Body of pancreas (tissue), 4 donors: ENCODE measurements around the gene HHAT. TPM values are rescaled to one million over a fixed set of nuclear protein-coding genes. Genes with fewer than 3 reads are reported as not detected.

ENCODE experiments used
- ATAC-seq: fragments of 150-250 bp; one replicate; pipeline ENCODE4 v1.9.1; 2016
- DNase-seq, 4 donors: peaks; one replicate each; pipeline ENCODE4 v3.0.0-alpha.2; 2019
- H3K27ac ChIP-seq, 4 donors: fragments of 200-600 bp; sonication (generic); 1 replicate in 3 of 4; 2 replicates in 1 of 4; pipeline versions ENCODE4 v1.5.1 to v1.6.1; 2016 to 2019; ENCODE audit warnings: mild to moderate bottlenecking in 1 of 4, mixed read lengths in 1 of 4, moderate library complexity in 1 of 4
- H3K27me3 ChIP-seq, 2 donors: fragments of 200-600 bp; sonication (generic); one replicate each; pipeline ENCODE4 v1.6.0; 2016; ENCODE audit warnings: mild to moderate bottlenecking in 1 of 2
- H3K36me3 ChIP-seq, 2 donors: fragments of 200-600 bp; sonication (generic); replicated peaks in 1 of 2; 2 replicates each; pipeline ENCODE4 v1.5.1; 2016; ENCODE audit warnings: low read depth in 2 of 2; ENCODE audit not compliant: insufficient read depth in 1 of 2
- H3K4me1 ChIP-seq: fragments of 200-600 bp; sonication (generic); one replicate; pipeline ENCODE4 v1.6.0; 2016
- H3K4me3 ChIP-seq, 2 donors: fragments of 200-600 bp; sonication (generic); 1 replicate in 1 of 2; 2 replicates in 1 of 2; pipeline ENCODE4 v1.5.1; 2016 to 2019
- H3K9me3 ChIP-seq, 3 donors: fragments of 200-600 bp; sonication (generic); 1 replicate in 2 of 3; 2 replicates in 1 of 3; pipeline ENCODE4 v1.5.1; 2016
- CTCF ChIP-seq, 7 experiments: fragments of 450-650 bp in 4 of 7; fragments of 200-600 bp in 3 of 7; sonication (generic) in 3 of 7; IDR thresholded peaks; one replicate each; pipeline ENCODE4 v1.5.1; 2016 to 2019; ENCODE audit warnings: antibody characterized with exemption in 7 of 7
- POLR2A ChIP-seq, 3 donors: fragments of 450-650 bp; IDR thresholded peaks; one replicate each; pipeline ENCODE4 v1.6.1; 2016; ENCODE audit warnings: antibody characterized with exemption in 3 of 3, mild to moderate bottlenecking in 2 of 3
- WGBS, 2 donors: methylation state at CpG; one replicate each; pipeline ENCODE4 v1.1.5; 2017; 5-methylcytosine and 5-hydroxymethylcytosine counted together
- intact Hi-C: fragments of 100-400 bp; cut with DNase I; formaldehyde crosslinking; loops from one replicate; pipeline ENCODE4 v1.15.1; 2023
- total RNA-seq, 2 donors: library from RNA; depleted of rRNA; stranded (reverse); fragments of >200 nt; gene quantifications; one replicate each; pipeline ENCODE4 v1.1.0, GENCODE V29; 2016

HHAT gene
- total RNA-seq, 2 donors from 2014 or later = 4.4 to 19.4 TPM

- intact Hi-C loops = no loop called here
- TF ChIP-seq POLR2A (IDR thresholded peaks at IDR 0.05) = no peak
- TF ChIP-seq CTCF (IDR thresholded peaks at IDR 0.05) = no peak
- no peaks in the 10 kb centered on the region for H3K4me1 ChIP-seq
Observed at GRCh38 chr1:210683403-210684047, 354.8 kb downstream of the HHAT start.

GRCh38 chr1:210684466-210685294 lies 356.0 kb downstream of the HHAT start:
- 51 to 70% methylated on average over 5 of the region's 5 CpGs for WGBS, 2 donors
- no peaks in the 10 kb centered on the region for H3K4me1 ChIP-seq
- H3K27ac ChIP-seq = no peak overlapping the region
- ATAC-seq (no peak), DNase-seq (no peak)
- TF ChIP-seq POLR2A (IDR thresholded peaks at IDR 0.05) (no peak), CTCF (IDR thresholded peaks at IDR 0.05) (no peak)
- no peaks in the 10 kb centered on the region for H3K27me3 ChIP-seq
- no peaks in the 10 kb centered on the region for H3K9me3 ChIP-seq
- H3K36me3 ChIP-seq = no peaks in the 10 kb centered on the region
- no peak overlapping the region for H3K4me3 ChIP-seq
- intact Hi-C loops = no loop called here

More at GRCh38 chr1:210683403-210684047, 354.8 kb downstream of the HHAT start:
- no peaks in the 10 kb centered on the region for H3K36me3 ChIP-seq
- H3K27ac ChIP-seq = no peak overlapping the region
- H3K27me3 ChIP-seq = no peaks in the 10 kb centered on the region
- H3K4me3 ChIP-seq = no peak overlapping the region
- 85 to 91% methylated on average over 24 to 33 of the region's 33 CpGs for WGBS, 2 donors
- ATAC-seq (no peak), DNase-seq (no peak)
- H3K9me3 ChIP-seq = no peaks in the 10 kb centered on the region

- ATAC-seq = no peak
- intact Hi-C loops = no loop called here
- Histone ChIP-seq H3K4me3 (no peak overlapping the region), H3K4me1 (no peaks in the 10 kb centered on the region), H3K27ac (no peak overlapping the region), H3K36me3 (no peaks in the 10 kb centered on the region), H3K9me3 (no peaks in the 10 kb centered on the region), H3K27me3 (no peaks in the 10 kb centered on the region)
- TF ChIP-seq POLR2A (IDR thresholded peaks at IDR 0.05) (no peak), CTCF (IDR thresholded peaks at IDR 0.05) (no peak)
- 76 to 90% methylated on average over 3 of the region's 3 CpGs for WGBS, 2 donors
- no peak for DNase-seq
Observed at GRCh38 chr1:210685295-210685650, 356.6 kb downstream of the HHAT start.

DNA sequence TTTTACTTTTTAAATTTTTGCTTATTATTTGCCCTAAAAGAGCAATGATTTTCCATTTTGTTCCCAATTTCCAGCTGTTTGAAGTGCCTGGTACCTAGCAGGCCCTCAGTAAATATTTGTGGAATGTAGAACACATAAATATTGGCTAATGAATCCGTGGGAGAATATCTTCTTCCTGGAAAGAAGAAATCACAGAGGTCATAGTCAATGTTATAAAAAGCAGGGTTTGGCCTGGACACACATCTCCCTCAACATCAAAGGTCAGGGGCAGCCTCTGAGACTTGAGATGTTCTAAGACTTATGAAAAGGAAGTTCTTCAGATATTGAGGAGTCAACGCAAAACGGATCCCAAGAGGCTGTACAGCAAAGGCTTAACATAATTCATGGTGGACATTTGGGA lies 358.1 kb downstream of the HHAT start:
- Histone ChIP-seq H3K27ac (no peak overlapping the region), H3K36me3 (no peaks in the 10 kb centered on the region), H3K4me1 (no peaks in the 10 kb centered on the region), H3K4me3 (no peak overlapping the region), H3K27me3 (no peaks in the 10 kb centered on the region), H3K9me3 (no peaks in the 10 kb centered on the region)
- 38 to 58% methylated on average over 3 of the region's 3 CpGs for WGBS, 2 donors
- intact Hi-C loops = no loop called here
- TF ChIP-seq POLR2A (IDR thresholded peaks at IDR 0.05) (no peak), CTCF (IDR thresholded peaks at IDR 0.05) (no peak)
- ATAC-seq (no peak), DNase-seq (no peak)
